H1 (cell line): ENCODE measurements around the gene SP5. TPM values are rescaled to one million over a fixed set of nuclear protein-coding genes. Genes with fewer than 3 reads are reported as not detected.

Source experiments
- NRF1 ChIP-seq: IDR thresholded peaks from 2 replicates; pipeline ENCODE4 v1.6.1; 2011; ENCODE audit warnings: mild to moderate bottlenecking, low read depth, low read length, improper control_type of control experiment
- polyA plus RNA-seq, 7 experiments: library from polyadenylated mRNA; depleted of rRNA in 3 of 7; stranded (reverse) in 5 of 7; unstranded in 2 of 7; fragments of >200 nt in 5 of 7; fragments of 200-250 nt in 2 of 7; gene quantifications; 1 replicate in 5 of 7; 2 replicates in 1 of 7; 4 replicates in 1 of 7; pipeline versions ENCODE4 v1.2.1 to v1.2.3, GENCODE V29; 2011 to 2013; ENCODE audit warnings: missing spikeins in 2 of 7, mixed read lengths in 2 of 7
- total RNA-seq: library from RNA; stranded (reverse); fragmentation: NEBNext Ultra II Directional; extraction: Animal tissue kit (Norgen Biotek cat#: 25700); gene quantifications from 2 replicates; pipeline ENCODE4 v1.2.1, GENCODE V29; 2021

SP5 gene
- total and polyA plus RNA-seq, 2 of the 8 experiments (the other 6 are each of a cell fraction or from before 2014, with no cell fraction given) = 0.17 TPM; not detected in 1

DNA sequence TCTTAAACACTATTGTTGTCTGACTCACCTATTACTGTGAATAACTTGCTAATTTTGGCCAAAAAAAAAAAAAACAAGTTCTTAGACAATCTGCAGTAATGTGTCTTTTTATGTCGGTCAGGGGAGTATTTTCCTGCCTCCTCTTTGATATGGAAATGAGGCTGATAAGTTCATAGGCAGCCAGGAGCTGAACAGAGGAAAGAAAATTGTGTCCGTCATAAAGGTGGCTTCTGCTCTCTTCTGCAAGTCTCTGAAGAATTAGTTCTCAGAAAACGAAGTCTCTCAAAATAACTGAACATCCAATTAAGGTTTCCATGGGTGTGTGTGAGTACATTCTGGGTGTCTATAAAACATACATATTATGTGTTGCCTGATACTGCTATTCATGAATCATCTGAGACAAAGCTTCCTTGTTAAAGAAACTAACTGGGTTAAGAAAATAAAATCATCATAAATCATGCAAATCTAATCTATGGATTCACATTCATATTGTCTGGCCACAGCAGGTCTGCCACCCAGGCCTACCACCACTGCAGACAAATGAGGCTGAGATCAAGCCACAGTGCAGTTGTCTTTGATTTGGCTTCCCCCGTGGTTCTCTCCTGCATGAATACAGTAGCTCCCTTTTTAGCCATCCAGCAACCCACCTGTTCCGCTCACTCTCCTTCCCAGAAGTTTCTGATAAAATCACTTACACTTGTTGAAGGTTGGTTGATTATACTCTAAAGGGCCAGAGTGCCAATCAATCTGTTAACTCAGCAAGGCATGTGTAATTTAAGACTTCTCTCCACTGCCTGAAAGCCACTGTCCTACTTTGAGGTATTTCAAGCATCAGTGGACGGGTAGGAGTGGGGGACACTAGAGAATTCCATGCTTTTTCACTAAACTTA, 19.4 kb upstream of the SP5 start (continued):
- TF ChIP-seq NRF1 = no peak
